ENCODE results near the gene PLCD1. TPM values are rescaled to one million over a fixed set of nuclear protein-coding genes. Genes with fewer than 3 reads are reported as not detected.
"Not testable (repeated sequence)": the region's sequence is repeated elsewhere in the genome, so short reads cannot be mapped to it uniquely, and the experiment has no call there.

Gene PLCD1
- total RNA-seq, 1 donor from 2014 or later = 6.5 TPM

DNA sequence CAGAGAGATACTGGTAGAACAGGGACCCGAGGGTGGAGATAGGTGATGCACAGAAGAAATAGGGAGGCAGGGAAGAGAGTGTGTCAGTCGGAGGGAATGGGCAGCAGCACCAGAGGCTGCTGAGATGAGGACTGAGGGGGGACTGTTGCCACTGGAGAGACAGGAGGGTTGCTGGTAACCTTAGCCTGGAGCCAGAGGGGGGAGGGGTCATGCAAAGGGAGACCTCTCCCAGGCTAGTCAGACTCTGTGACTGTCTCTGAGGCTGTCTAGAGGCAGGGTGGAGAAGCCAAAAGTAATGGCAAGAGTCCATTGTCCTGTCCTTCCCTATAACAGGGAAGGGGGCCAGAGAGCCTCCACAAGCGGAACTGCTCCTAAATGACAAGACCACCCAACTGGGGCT lies 7.5 kb upstream of the PLCD1 start:
- no peak overlapping the region for H3K27ac Mint-ChIP-seq
- CTCF ChIA-PET = no interaction called here
- H3K4me3 Mint-ChIP-seq = no peak overlapping the region

DNA sequence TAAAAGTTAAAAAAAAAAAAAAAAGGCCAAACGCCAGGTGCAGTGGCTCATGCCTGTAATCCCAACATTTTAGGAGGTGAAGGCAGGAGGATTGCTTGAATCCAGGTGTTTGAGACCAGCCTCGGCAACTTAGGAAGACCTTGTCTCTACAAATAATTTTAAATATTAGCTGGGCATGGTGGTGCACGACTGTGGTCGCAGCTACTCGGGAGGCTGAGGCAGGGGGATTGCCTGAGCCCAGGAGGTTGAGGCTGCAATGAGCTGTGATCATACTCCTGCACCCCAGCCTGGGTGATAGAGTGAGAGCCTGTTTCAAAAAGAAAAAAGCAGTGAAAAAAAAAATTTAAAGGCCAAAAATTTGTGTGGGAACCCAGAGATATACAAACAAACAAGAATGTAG lies 6.8 kb upstream of the PLCD1 start:
- H3K36me3 Mint-ChIP-seq (ENCODE audit: low read depth) = no peaks in the 10 kb centered on the region
- DNase-seq = no peak
- intact Hi-C loops (cut with micrococcal nuclease) = loop anchor here (5.0 kb wide), 1 partner anchor 1016 kb away; the partner anchor contains the start of genes SCN11A and WDR48
- no peaks in the 10 kb centered on the region for H3K9me3 Mint-ChIP-seq
- ATAC-seq (ENCODE audit: low read depth) = no peak
- no peak overlapping the region for H3K27ac Mint-ChIP-seq
- ChIA-PET POLR2A (interaction anchor here (0.7 kb wide), 2 partner anchors 168 to 184 kb away, joined by 6 to 14 read pairs; no protein-coding TSS in a partner anchor), CTCF (no interaction called here)
- H3K4me3 Mint-ChIP-seq = no peak overlapping the region
- TF ChIP-seq, protein P1, sequence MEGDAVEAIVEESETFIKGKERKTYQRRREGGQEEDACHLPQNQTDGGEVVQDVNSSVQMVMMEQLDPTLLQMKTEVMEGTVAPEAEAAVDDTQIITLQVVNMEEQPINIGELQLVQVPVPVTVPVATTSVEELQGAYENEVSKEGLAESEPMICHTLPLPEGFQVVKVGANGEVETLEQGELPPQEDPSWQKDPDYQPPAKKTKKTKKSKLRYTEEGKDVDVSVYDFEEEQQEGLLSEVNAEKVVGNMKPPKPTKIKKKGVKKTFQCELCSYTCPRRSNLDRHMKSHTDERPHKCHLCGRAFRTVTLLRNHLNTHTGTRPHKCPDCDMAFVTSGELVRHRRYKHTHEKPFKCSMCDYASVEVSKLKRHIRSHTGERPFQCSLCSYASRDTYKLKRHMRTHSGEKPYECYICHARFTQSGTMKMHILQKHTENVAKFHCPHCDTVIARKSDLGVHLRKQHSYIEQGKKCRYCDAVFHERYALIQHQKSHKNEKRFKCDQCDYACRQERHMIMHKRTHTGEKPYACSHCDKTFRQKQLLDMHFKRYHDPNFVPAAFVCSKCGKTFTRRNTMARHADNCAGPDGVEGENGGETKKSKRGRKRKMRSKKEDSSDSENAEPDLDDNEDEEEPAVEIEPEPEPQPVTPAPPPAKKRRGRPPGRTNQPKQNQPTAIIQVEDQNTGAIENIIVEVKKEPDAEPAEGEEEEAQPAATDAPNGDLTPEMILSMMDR (IDR thresholded peaks at IDR 0.05) = no peak
- peaks cover 15% of the 10 kb centered on the region for H3K27me3 Mint-ChIP-seq
- peaks cover 21% of the 10 kb centered on the region for H3K4me1 Mint-ChIP-seq

More for the DNA sequence above, 7.5 kb upstream of the PLCD1 start:
- POLR2A ChIA-PET = no interaction called here
- intact Hi-C loops (cut with micrococcal nuclease) = loop anchor here (5.0 kb wide), 1 partner anchor 1015 kb away; the partner anchor contains the start of genes SCN11A and WDR48
- ATAC-seq (ENCODE audit: low read depth) (no peak), DNase-seq (no peak)
- Mint-ChIP-seq H3K9me3 (no peaks in the 10 kb centered on the region), H3K4me1 (peaks cover 21% of the 10 kb centered on the region), H3K27me3 (peaks cover 11% of the 10 kb centered on the region), H3K36me3 (ENCODE audit: low read depth) (no peaks in the 10 kb centered on the region)
- TF ChIP-seq, protein P1 (IDR thresholded peaks at IDR 0.05) = no peak

DNA sequence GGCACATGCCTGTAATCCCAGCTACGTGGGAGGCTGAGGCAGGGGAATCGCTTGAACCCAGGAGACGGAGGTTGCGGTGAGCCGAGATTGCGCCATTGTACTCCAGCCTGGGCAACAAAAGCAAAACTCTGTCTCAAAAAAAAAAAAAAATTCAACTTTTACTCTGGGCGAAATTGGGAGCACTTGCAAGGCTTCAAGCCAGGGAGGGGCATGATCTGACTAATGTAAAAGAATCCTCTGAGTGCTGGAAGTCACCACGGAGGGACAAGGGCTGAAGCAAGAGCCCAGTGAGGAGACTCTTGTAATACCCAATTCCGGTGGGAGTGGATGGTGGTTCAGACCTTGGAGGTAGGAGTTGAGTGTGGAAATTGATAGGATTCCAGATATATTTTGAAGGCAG lies 4.9 kb upstream of the PLCD1 start:
- H3K9me3 Mint-ChIP-seq; ATAC-seq (ENCODE audit: low read depth); H3K36me3 Mint-ChIP-seq (ENCODE audit: low read depth); DNase-seq; POLR2A ChIA-PET; intact Hi-C loops (cut with micrococcal nuclease); H3K27ac Mint-ChIP-seq; H3K4me3 Mint-ChIP-seq: not testable (repeated sequence)
- CTCF ChIA-PET = interaction anchor here (0.5 kb wide), 1 partner anchor 1222 kb away, joined by 3 read pairs; no protein-coding TSS in a partner anchor
- Mint-ChIP-seq H3K4me1 (peaks cover 15% of the 10 kb centered on the region), H3K27me3 (peaks cover 22% of the 10 kb centered on the region)

DNA sequence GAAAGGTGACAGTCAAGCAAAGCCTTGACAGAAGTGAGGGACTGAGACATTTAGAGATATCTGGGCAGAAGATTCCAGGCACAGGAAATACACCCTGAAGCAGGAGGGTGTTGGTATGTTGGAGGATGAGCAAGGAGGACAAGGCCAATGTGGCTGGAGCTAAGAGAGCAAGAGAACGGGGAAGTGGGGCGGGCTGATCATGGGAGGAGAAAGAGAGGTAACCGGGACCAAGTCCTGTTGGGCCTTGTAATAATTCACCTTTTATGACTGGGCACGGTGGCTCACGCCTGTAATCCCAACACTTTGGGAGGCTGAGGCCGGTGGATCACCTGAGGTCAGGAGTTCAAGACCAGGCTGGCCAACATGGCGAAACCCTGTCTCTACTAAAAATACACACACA lies 4.1 kb upstream of the PLCD1 start:
- DNase-seq; H3K4me1 Mint-ChIP-seq; POLR2A ChIA-PET; intact Hi-C loops (cut with micrococcal nuclease); H3K36me3 Mint-ChIP-seq (ENCODE audit: low read depth); H3K27ac Mint-ChIP-seq; H3K4me3 Mint-ChIP-seq; CTCF ChIA-PET; H3K9me3 Mint-ChIP-seq; ATAC-seq (ENCODE audit: low read depth): not testable (repeated sequence)
- H3K27me3 Mint-ChIP-seq = peaks cover 22% of the 10 kb centered on the region

DNA sequence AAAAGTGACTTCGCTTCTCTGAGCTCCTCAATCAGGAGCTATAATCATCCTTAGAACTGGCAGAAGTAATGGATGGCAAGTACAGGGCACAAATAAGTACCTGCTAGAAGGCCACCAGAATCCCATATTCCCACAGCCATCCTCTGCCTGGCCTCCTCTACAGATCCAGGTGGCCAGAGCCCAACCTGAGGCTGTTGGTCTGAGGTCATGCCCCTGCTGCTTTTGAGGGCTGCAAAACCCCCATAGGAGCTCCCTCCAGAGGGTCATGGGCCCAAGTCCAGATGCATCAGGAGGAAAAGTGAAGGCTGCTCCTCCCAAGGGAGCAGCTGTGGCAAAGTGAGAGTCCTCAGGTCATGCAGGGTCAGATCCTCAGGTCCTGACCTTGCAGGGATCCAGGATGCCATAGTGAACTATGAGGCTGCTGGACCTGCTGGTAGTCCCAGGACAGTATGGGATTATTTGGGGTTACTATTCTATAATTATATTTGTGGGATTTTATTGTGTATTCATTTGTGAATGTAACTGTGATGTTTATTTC lies 3.0 kb upstream of the PLCD1 start:
- no peak for DNase-seq

More for the DNA sequence above, 3.0 kb upstream of the PLCD1 start:
- peaks cover 8% of the 10 kb centered on the region for H3K4me1 Mint-ChIP-seq
- TF ChIP-seq, protein P1 (IDR thresholded peaks at IDR 0.05) = no peak
- H3K9me3 Mint-ChIP-seq = no peaks in the 10 kb centered on the region
- ATAC-seq (ENCODE audit: low read depth) = no peak
- H3K4me3 Mint-ChIP-seq = no peak overlapping the region
- ChIA-PET POLR2A (no interaction called here), CTCF (no interaction called here)
- H3K27ac Mint-ChIP-seq = no peak overlapping the region
- intact Hi-C loops (cut with micrococcal nuclease) = no loop called here
- H3K27me3 Mint-ChIP-seq = peaks cover 24% of the 10 kb centered on the region
- no peaks in the 10 kb centered on the region for H3K36me3 Mint-ChIP-seq (ENCODE audit: low read depth)

Measured in activated B cell treated with CpG ODN at 0.5 μM for 24 hours (primary cell).